HepG2 (cell line): ENCODE results near the gene MPPE1. TPM values are rescaled to one million over a fixed set of nuclear protein-coding genes. Genes with fewer than 3 reads are reported as not detected.

Source experiments
- AFF4 ChIP-seq: sonication (generic); formaldehyde crosslinking; IDR thresholded peaks from 2 replicates; pipeline ENCODE4 v1.4.0; 2020; ENCODE audit warnings: missing genetic modification reagents
- CEBPB ChIP-seq: IDR thresholded peaks from 2 replicates; pipeline ENCODE4 v1.6.1; 2011; ENCODE audit warnings: low read depth, low read length, improper control_type of control experiment, borderline replicate concordance
- DR1 ChIP-seq: sonication (generic); formaldehyde crosslinking; IDR thresholded peaks from 2 replicates; pipeline ENCODE4 v1.8.0; 2021; ENCODE audit warnings: mild to moderate bottlenecking, missing genetic modification reagents, inconsistent platforms
- EED ChIP-seq: sonication (generic); formaldehyde crosslinking; IDR thresholded peaks from 2 replicates; pipeline ENCODE4 v1.5.0; 2020; ENCODE audit warnings: mild to moderate bottlenecking, missing genetic modification reagents
- IKZF1 ChIP-seq: fragments of 450-650 bp; IDR thresholded peaks from 2 replicates; pipeline ENCODE4 v1.7.1; 2016
- IRX3 ChIP-seq: sonication (generic); formaldehyde crosslinking; IDR thresholded peaks from 2 replicates; pipeline ENCODE4 v1.8.1; 2023; ENCODE audit warnings: mild to moderate bottlenecking, low read depth, missing genetic modification reagents, borderline replicate concordance
- KAT2B ChIP-seq: fragments of 150-350 bp; IDR thresholded peaks from 2 replicates; pipeline ENCODE4 v1.6.1; 2014; ENCODE audit warnings: low read depth, low read length, borderline replicate concordance
- MAFF ChIP-seq: IDR thresholded peaks from 2 replicates; pipeline ENCODE4 v1.6.1; 2011; ENCODE audit warnings: low read depth, low read length, improper control_type of control experiment
- NR2F6 ChIP-seq, 2 experiments: IDR thresholded peaks; 2 replicates each; pipeline ENCODE4 v1.6.1; 2016; ENCODE audit warnings: antibody characterized with exemption in 1 of 2, mild to moderate bottlenecking in 1 of 2
- RBFOX2 ChIP-seq: fragments of 200-400 bp; formaldehyde crosslinking; IDR thresholded peaks from 2 replicates; pipeline ENCODE4 v1.6.1; 2017; ENCODE audit warnings: low read depth, mild to moderate bottlenecking, low read length
- TIGD3 ChIP-seq: sonication (generic); formaldehyde crosslinking; IDR thresholded peaks from 2 replicates; pipeline ENCODE4 v1.5.1; 2020; ENCODE audit warnings: mild to moderate bottlenecking, missing genetic modification reagents, borderline replicate concordance
- ZMYM3 ChIP-seq: sonication (generic); formaldehyde crosslinking; IDR thresholded peaks from 2 replicates; pipeline ENCODE4 v1.5.1; 2020; ENCODE audit warnings: mild to moderate bottlenecking, missing genetic modification reagents
- ZNF136 ChIP-seq: sonication (generic); formaldehyde crosslinking; IDR thresholded peaks from 2 replicates; pipeline ENCODE4 v1.8.1; 2022; ENCODE audit warnings: low read depth, mild to moderate bottlenecking, moderate library complexity, missing genetic modification reagents
- ZNF180 ChIP-seq: sonication (generic); formaldehyde crosslinking; IDR thresholded peaks from 2 replicates; pipeline ENCODE4 v1.4.0; 2020; ENCODE audit warnings: low read depth, missing genetic modification reagents, borderline replicate concordance
- ZNF33B ChIP-seq: sonication (generic); formaldehyde crosslinking; IDR thresholded peaks from 2 replicates; pipeline ENCODE4 v1.5.1; 2020; ENCODE audit warnings: mild to moderate bottlenecking, missing genetic modification reagents
- polyA plus RNA-seq, 8 experiments: library from polyadenylated mRNA; depleted of rRNA in 3 of 8; stranded (reverse) in 7 of 8; unstranded in 1 of 8; fragments of >200 nt; fragmentation: Illumina TruSeq in 4 of 8; extraction: Trizol in 4 of 8; gene quantifications; 2 replicates each; pipeline versions ENCODE4 v1.2.1 to v1.2.3, GENCODE V29; 2011 to 2016; ENCODE audit warnings: low read depth in 4 of 8, missing spikeins in 1 of 8, mixed read lengths in 1 of 8; ENCODE audit not compliant: insufficient read depth in 1 of 8
- total RNA-seq, 5 experiments: library from RNA; depleted of rRNA; stranded (reverse); fragments of >200 nt; fragmentation: Illumina TruSeq; extraction: Trizol; gene quantifications; 2 replicates each; pipeline ENCODE4 v1.2.3, GENCODE V29; 2016; ENCODE audit warnings: low read depth in 1 of 5
- TF ChIP-seq, protein P1 (sequence below): sonication (generic); formaldehyde crosslinking; IDR thresholded peaks from 2 replicates; pipeline ENCODE4 v1.4.0; 2020; ENCODE audit warnings: mild to moderate bottlenecking, missing genetic modification reagents

MPPE1 gene
- total and polyA plus RNA-seq, 2 of the 13 experiments (the other 11 are each of a cell fraction or from before 2014, with no cell fraction given) = 9.6 to 11.9 TPM

- TF ChIP-seq ZNF180 (CRISPR knock-in tag) (no peak), DR1 (CRISPR knock-in tag) (no peak), TIGD3 (CRISPR knock-in tag) (no peak), EED (CRISPR knock-in tag) (no peak), ZMYM3 (CRISPR knock-in tag) (peak; percentile 93), MAFF (no peak), KAT2B (no peak), CEBPB (peak; percentile 11; the same call in 1 of the 2 replicates), AFF4 (CRISPR knock-in tag) (no peak), RBFOX2 (no peak), NR2F6 (IDR thresholded peaks at IDR 0.05) (peak; percentile 59; the same call in 1 of the 2 replicates), NR2F6 (CRISPR knock-in tag; IDR thresholded peaks at IDR 0.05) (peak; percentile 81), IKZF1 (no peak), ZNF136 (no peak), IRX3 (CRISPR knock-in tag) (no peak), ZNF33B (CRISPR knock-in tag) (no peak)
- TF ChIP-seq, protein P1, sequence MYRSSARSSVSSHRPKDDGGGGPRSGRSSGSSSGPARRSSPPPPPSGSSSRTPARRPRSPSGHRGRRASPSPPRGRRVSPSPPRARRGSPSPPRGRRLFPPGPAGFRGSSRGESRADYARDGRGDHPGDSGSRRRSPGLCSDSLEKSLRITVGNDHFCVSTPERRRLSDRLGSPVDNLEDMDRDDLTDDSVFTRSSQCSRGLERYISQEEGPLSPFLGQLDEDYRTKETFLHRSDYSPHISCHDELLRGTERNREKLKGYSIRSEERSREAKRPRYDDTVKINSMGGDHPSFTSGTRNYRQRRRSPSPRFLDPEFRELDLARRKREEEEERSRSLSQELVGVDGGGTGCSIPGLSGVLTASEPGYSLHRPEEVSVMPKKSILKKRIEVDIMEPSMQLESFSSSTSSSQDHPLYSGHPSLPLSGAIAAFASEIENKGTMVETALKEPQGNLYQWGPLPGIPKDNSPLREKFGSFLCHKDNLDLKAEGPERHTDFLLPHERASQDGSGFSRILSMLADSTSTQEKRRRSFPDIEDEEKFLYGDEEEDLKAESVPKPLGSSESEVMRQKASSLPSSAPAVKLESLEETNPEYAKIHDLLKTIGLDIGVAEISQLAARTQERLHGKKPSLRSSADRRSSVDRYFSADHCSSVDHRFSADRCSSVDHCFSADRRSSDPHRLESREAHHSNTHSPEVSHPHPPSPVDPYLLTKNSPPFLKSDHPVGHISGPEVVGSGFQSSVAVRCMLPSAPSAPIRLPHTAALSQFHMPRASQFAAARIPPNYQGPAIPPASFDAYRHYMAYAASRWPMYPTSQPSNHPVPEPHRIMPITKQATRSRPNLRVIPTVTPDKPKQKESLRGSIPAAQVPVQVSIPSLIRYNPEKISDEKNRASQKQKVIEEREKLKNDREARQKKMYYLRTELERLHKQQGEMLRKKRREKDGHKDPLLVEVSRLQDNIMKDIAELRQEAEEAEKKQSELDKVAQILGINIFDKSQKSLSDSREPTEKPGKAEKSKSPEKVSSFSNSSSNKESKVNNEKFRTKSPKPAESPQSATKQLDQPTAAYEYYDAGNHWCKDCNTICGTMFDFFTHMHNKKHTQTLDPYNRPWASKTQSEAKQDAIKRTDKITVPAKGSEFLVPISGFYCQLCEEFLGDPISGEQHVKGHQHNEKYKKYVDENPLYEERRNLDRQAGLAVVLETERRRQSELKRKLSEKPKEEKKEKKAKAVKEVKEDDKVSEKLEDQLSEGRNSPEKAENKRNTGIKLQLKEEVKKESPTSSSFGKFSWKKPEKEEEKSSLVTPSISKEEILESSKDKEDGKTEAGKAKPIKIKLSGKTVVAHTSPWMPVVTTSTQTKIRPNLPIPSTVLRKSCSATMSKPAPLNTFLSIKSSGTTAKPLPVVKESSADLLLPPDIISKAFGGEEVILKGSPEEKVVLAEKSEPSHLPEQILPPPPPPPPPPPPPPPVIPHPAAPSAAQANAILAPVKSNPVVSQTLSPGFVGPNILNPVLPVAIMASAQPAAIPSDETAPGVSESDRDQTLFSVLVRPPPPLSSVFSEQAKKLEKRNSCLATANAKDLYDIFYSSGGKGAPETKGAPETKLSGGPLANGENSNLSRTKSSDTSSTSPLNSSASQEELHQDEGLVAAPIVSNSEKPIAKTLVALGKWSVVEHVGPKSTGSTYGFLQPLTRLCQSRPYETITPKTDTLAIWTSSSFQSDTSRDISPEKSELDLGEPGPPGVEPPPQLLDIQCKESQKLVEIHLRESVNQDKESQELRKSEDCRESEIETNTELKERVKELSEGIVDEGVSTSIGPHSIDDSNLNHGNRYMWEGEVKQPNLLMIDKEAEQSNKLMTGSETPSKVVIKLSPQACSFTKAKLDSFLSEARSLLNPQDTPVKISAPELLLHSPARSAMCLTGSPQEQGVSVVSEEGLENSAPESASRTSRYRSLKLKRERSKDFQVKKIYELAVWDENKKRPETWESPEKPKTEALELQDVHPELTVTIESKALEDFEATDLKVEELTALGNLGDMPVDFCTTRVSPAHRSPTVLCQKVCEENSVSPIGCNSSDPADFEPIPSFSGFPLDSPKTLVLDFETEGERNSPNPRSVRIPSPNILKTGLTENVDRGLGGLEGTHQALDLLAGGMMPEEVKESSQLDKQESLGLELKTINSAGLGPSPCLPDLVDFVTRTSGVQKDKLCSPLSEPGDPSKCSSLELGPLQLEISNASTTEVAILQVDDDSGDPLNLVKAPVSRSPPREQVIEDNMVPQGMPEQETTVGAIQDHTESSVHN (CRISPR knock-in tag) = no peak
These were observed 1.5 kb upstream of the MPPE1 start (continued) for GRCh38 chr18:11909591-11910026.
